HG03060 (cell line): ENCODE results near the gene RALGAPA1.
"Not testable (repeated sequence)": the region's sequence is repeated elsewhere in the genome, so short reads cannot be mapped to it uniquely, and the experiment has no call there.

Experiments
- ATAC-seq: cut with Tn5 transposase; IDR thresholded peaks from one replicate; pipeline ENCODE4 v1.9.1; 2021; ENCODE audit warnings: low read depth, moderate number of reproducible peaks; ENCODE audit not compliant: unreplicated experiment

Gene RALGAPA1

GRCh38 chr14:35705636-35706035 is 103.5 kb downstream of the RALGAPA1 start:
- no peak for ATAC-seq

- ATAC-seq: no peak
These were observed 104.2 kb downstream of the RALGAPA1 start for GRCh38 chr14:35704793-35705493.

- ATAC-seq: no peak
These were observed 107.6 kb downstream of the RALGAPA1 start for GRCh38 chr14:35701531-35701930.

GRCh38 chr14:35699791-35700444 is 109.2 kb downstream of the RALGAPA1 start:
- ATAC-seq: no peak

GRCh38 chr14:35696575-35696974 is 112.5 kb downstream of the RALGAPA1 start:
- ATAC-seq: no peak

GRCh38 chr14:35696119-35696518 is 113.0 kb downstream of the RALGAPA1 start:
- no peak for ATAC-seq

GRCh38 chr14:35695647-35696046 is 113.4 kb downstream of the RALGAPA1 start:
- no peak for ATAC-seq

GRCh38 chr14:35695072-35695471 is 114.0 kb downstream of the RALGAPA1 start:
- ATAC-seq: no peak

- no peak for ATAC-seq
These were observed 120.1 kb downstream of the RALGAPA1 start for GRCh38 chr14:35689000-35689460.

- no peak for ATAC-seq
These were observed 120.8 kb downstream of the RALGAPA1 start for GRCh38 chr14:35688126-35688826.

GRCh38 chr14:35687335-35687939 is 121.7 kb downstream of the RALGAPA1 start:
- ATAC-seq: no peak

GRCh38 chr14:35683688-35684087 is 125.4 kb downstream of the RALGAPA1 start:
- ATAC-seq: not testable (repeated sequence)

- ATAC-seq: no peak
These were observed 126.3 kb downstream of the RALGAPA1 start for GRCh38 chr14:35682802-35683201.

GRCh38 chr14:35678403-35679028 is 130.6 kb downstream of the RALGAPA1 start:
- no peak for ATAC-seq

GRCh38 chr14:35669782-35670181 is 139.3 kb downstream of the RALGAPA1 start:
- ATAC-seq: no peak

GRCh38 chr14:35666429-35667043 is 142.6 kb downstream of the RALGAPA1 start:
- ATAC-seq: no peak

- no peak for ATAC-seq
These were observed 147.2 kb downstream of the RALGAPA1 start for GRCh38 chr14:35661875-35662274.

- no peak for ATAC-seq
These were observed 156.1 kb downstream of the RALGAPA1 start for GRCh38 chr14:35653045-35653444.

- ATAC-seq: no peak
These were observed 165.6 kb downstream of the RALGAPA1 start for GRCh38 chr14:35643513-35643912.

- no peak for ATAC-seq
These were observed 171.2 kb downstream of the RALGAPA1 start for GRCh38 chr14:35637851-35638250.
